ENCODE measurements around the gene DCLRE1B.

The DCLRE1B gene

GRCh38 chr1:113904674-113905434 lies at the start of gene DCLRE1B, which contains the start of gene AP4B1:
TSS of gene DCLRE1B (plus strand) at chr1:113905326. CDS start at chr1:113905587, 261 bp downstream.
TSS of gene AP4B1 (minus strand) at chr1:113904799. CDS start at chr1:113904717, 82 bp downstream.
- peak; percentile 99 for DNase-seq
- peaks cover 3% of the 10 kb centered on the region for H3K27me3 Mint-ChIP-seq

GRCh38 chr1:113855630-113856400 lies 49.3 kb upstream of the DCLRE1B start:
- Mint-ChIP-seq H3K36me3 (ENCODE audit: low read depth) (peaks cover 73% of the 10 kb centered on the region), H3K9me3 (no peaks in the 10 kb centered on the region), H3K4me3 (no peak overlapping the region), H3K27ac (no peak overlapping the region), H3K4me1 (peaks cover 43% of the 10 kb centered on the region), H3K27me3 (no peaks in the 10 kb centered on the region)
- DNase-seq (no peak), ATAC-seq (no peak)

More at GRCh38 chr1:113904674-113905434, at the start of gene DCLRE1B, which contains the start of gene AP4B1:
- peaks cover 56% of the 10 kb centered on the region for H3K36me3 Mint-ChIP-seq (ENCODE audit: low read depth)
- peaks cover 59% of the 10 kb centered on the region for H3K4me1 Mint-ChIP-seq
- peak within 1 kb of the TSS; percentile 98 for H3K27ac Mint-ChIP-seq
- peak; percentile 95 for ATAC-seq
- H3K9me3 Mint-ChIP-seq, result no peaks in the 10 kb centered on the region
- peak within 1 kb of the TSS; percentile 99 for H3K4me3 Mint-ChIP-seq

GRCh38 chr1:113856401-113856790 lies 48.7 kb upstream of the DCLRE1B start:
- Mint-ChIP-seq H3K9me3 (no peaks in the 10 kb centered on the region), H3K4me3 (no peak overlapping the region), H3K27me3 (no peaks in the 10 kb centered on the region), H3K36me3 (ENCODE audit: low read depth) (peaks cover 72% of the 10 kb centered on the region), H3K27ac (no peak overlapping the region), H3K4me1 (peaks cover 41% of the 10 kb centered on the region)
- ATAC-seq (no peak), DNase-seq (no peak)

- Mint-ChIP-seq H3K36me3 (ENCODE audit: low read depth) (peaks cover 69% of the 10 kb centered on the region), H3K4me1 (peaks cover 46% of the 10 kb centered on the region)
- no peak for DNase-seq
Observed at GRCh38 chr1:113857776-113858175, 47.4 kb upstream of the DCLRE1B start.

GRCh38 chr1:113858418-113858817 lies 46.7 kb upstream of the DCLRE1B start:
- H3K27me3 Mint-ChIP-seq, result no peaks in the 10 kb centered on the region
- no peak for ATAC-seq
- H3K4me3 Mint-ChIP-seq, result no peak overlapping the region
- H3K4me1 Mint-ChIP-seq, result peaks cover 49% of the 10 kb centered on the region
- H3K9me3 Mint-ChIP-seq, result no peaks in the 10 kb centered on the region
- H3K27ac Mint-ChIP-seq, result no peak overlapping the region
- DNase-seq, result no peak
- peaks cover 70% of the 10 kb centered on the region for H3K36me3 Mint-ChIP-seq (ENCODE audit: low read depth)

More at GRCh38 chr1:113857776-113858175, 47.4 kb upstream of the DCLRE1B start:
- H3K4me3 Mint-ChIP-seq, result no peak overlapping the region
- H3K9me3 Mint-ChIP-seq, result no peaks in the 10 kb centered on the region
- peak overlapping the region; percentile 44 for H3K27ac Mint-ChIP-seq
- no peak for ATAC-seq
- H3K27me3 Mint-ChIP-seq, result no peaks in the 10 kb centered on the region

GRCh38 chr1:113858982-113859381 lies 46.1 kb upstream of the DCLRE1B start:
- peak overlapping the region; percentile 23 for H3K27ac Mint-ChIP-seq

GRCh38 chr1:113859478-113860175 lies 45.5 kb upstream of the DCLRE1B start:
- H3K4me1 Mint-ChIP-seq, result peaks cover 48% of the 10 kb centered on the region
- peaks cover 71% of the 10 kb centered on the region for H3K36me3 Mint-ChIP-seq (ENCODE audit: low read depth)
- peak; percentile 63 for ATAC-seq
- H3K27me3 Mint-ChIP-seq, result no peaks in the 10 kb centered on the region
- no peak for DNase-seq
- H3K4me3 Mint-ChIP-seq, result peak overlapping the region; percentile 37
- H3K9me3 Mint-ChIP-seq, result no peaks in the 10 kb centered on the region
- peak overlapping the region; percentile 57 for H3K27ac Mint-ChIP-seq

More at GRCh38 chr1:113858982-113859381, 46.1 kb upstream of the DCLRE1B start:
- DNase-seq (no peak), ATAC-seq (no peak)
- H3K9me3 Mint-ChIP-seq, result no peaks in the 10 kb centered on the region
- H3K4me1 Mint-ChIP-seq, result peaks cover 53% of the 10 kb centered on the region
- H3K27me3 Mint-ChIP-seq, result no peaks in the 10 kb centered on the region
- peaks cover 71% of the 10 kb centered on the region for H3K36me3 Mint-ChIP-seq (ENCODE audit: low read depth)
- H3K4me3 Mint-ChIP-seq, result no peak overlapping the region

- H3K4me1 Mint-ChIP-seq, result peaks cover 56% of the 10 kb centered on the region
- ATAC-seq (no peak), DNase-seq (no peak)
Observed at GRCh38 chr1:113860891-113861290, 44.2 kb upstream of the DCLRE1B start.

GRCh38 chr1:113861641-113862040 lies 43.5 kb upstream of the DCLRE1B start:
- H3K27ac Mint-ChIP-seq, result peak overlapping the region; percentile 77
- H3K9me3 Mint-ChIP-seq, result no peaks in the 10 kb centered on the region
- DNase-seq (no peak), ATAC-seq (no peak)
- H3K27me3 Mint-ChIP-seq, result no peaks in the 10 kb centered on the region
- peaks cover 61% of the 10 kb centered on the region for H3K4me1 Mint-ChIP-seq
- peaks cover 68% of the 10 kb centered on the region for H3K36me3 Mint-ChIP-seq (ENCODE audit: low read depth)
- H3K4me3 Mint-ChIP-seq, result no peak overlapping the region

More at GRCh38 chr1:113860891-113861290, 44.2 kb upstream of the DCLRE1B start:
- Mint-ChIP-seq H3K27ac (peak overlapping the region; percentile 57), H3K4me3 (no peak overlapping the region), H3K9me3 (no peaks in the 10 kb centered on the region), H3K36me3 (ENCODE audit: low read depth) (peaks cover 74% of the 10 kb centered on the region), H3K27me3 (no peaks in the 10 kb centered on the region)

GRCh38 chr1:113868387-113869083 lies 36.6 kb upstream of the DCLRE1B start:
- peaks cover 56% of the 10 kb centered on the region for H3K36me3 Mint-ChIP-seq (ENCODE audit: low read depth)
- H3K4me3 Mint-ChIP-seq, result peak overlapping the region; percentile 89
- peaks cover 70% of the 10 kb centered on the region for H3K4me1 Mint-ChIP-seq
- no peaks in the 10 kb centered on the region for H3K27me3 Mint-ChIP-seq
- H3K9me3 Mint-ChIP-seq, result no peaks in the 10 kb centered on the region
- peak; percentile 79 for ATAC-seq
- DNase-seq, result no peak
- H3K27ac Mint-ChIP-seq, result peak overlapping the region; percentile 99

GRCh38 chr1:113870778-113871177 lies 34.3 kb upstream of the DCLRE1B start:
- Mint-ChIP-seq H3K36me3 (ENCODE audit: low read depth) (peaks cover 36% of the 10 kb centered on the region), H3K4me3 (peak overlapping the region; percentile 89), H3K27me3 (no peaks in the 10 kb centered on the region), H3K4me1 (peaks cover 78% of the 10 kb centered on the region), H3K27ac (peak overlapping the region; percentile 99), H3K9me3 (no peaks in the 10 kb centered on the region)
- ATAC-seq (no peak), DNase-seq (no peak)

GRCh38 chr1:113871597-113872113 lies 33.5 kb upstream of the DCLRE1B start, which contains the start of gene PTPN22:
TSS of gene PTPN22 (minus strand) at chr1:113871712.
- Mint-ChIP-seq H3K4me1 (peaks cover 77% of the 10 kb centered on the region), H3K9me3 (no peaks in the 10 kb centered on the region), H3K36me3 (ENCODE audit: low read depth) (peaks cover 33% of the 10 kb centered on the region), H3K4me3 (peak within 1 kb of the TSS; percentile 89), H3K27ac (peak within 1 kb of the TSS; percentile 99), H3K27me3 (no peaks in the 10 kb centered on the region)
- DNase-seq (peak; percentile 75), ATAC-seq (peak; percentile 90)

- H3K27ac Mint-ChIP-seq, result peak overlapping the region; percentile 99
- H3K4me1 Mint-ChIP-seq, result peaks cover 76% of the 10 kb centered on the region
- no peaks in the 10 kb centered on the region for H3K27me3 Mint-ChIP-seq
- ATAC-seq (no peak), DNase-seq (no peak)
- H3K36me3 Mint-ChIP-seq (ENCODE audit: low read depth), result peaks cover 33% of the 10 kb centered on the region
- H3K4me3 Mint-ChIP-seq, result peak overlapping the region; percentile 89
- H3K9me3 Mint-ChIP-seq, result no peaks in the 10 kb centered on the region
Observed at GRCh38 chr1:113872219-113872935, 32.7 kb upstream of the DCLRE1B start.
